ENCODE measurements around the gene ATL2. TPM values are rescaled to one million over a fixed set of nuclear protein-coding genes. Genes with fewer than 3 reads are reported as not detected.

The ATL2 gene
- total and polyA plus RNA-seq, 2 donors (not counting 1 experiment from before 2014, with no cell fraction given): 21.1 to 69.0 TPM

GRCh38 chr2:38419499-38419898 lies 42.4 kb upstream of the ATL2 start:
- Mint-ChIP-seq H3K4me3 (no peak overlapping the region), H3K27ac (no peak overlapping the region), H3K4me1 (no peaks in the 10 kb centered on the region), H3K9me3 (ENCODE audit: insufficient read depth) (no peaks in the 10 kb centered on the region), H3K27me3 (peaks cover 22% of the 10 kb centered on the region)
- TF ChIP-seq, protein P1, sequence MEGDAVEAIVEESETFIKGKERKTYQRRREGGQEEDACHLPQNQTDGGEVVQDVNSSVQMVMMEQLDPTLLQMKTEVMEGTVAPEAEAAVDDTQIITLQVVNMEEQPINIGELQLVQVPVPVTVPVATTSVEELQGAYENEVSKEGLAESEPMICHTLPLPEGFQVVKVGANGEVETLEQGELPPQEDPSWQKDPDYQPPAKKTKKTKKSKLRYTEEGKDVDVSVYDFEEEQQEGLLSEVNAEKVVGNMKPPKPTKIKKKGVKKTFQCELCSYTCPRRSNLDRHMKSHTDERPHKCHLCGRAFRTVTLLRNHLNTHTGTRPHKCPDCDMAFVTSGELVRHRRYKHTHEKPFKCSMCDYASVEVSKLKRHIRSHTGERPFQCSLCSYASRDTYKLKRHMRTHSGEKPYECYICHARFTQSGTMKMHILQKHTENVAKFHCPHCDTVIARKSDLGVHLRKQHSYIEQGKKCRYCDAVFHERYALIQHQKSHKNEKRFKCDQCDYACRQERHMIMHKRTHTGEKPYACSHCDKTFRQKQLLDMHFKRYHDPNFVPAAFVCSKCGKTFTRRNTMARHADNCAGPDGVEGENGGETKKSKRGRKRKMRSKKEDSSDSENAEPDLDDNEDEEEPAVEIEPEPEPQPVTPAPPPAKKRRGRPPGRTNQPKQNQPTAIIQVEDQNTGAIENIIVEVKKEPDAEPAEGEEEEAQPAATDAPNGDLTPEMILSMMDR (IDR thresholded peaks at IDR 0.05): no peak
- TF ChIP-seq EZH2 (IDR thresholded peaks at IDR 0.05; ENCODE audit: borderline replicate concordance, insufficient read depth, low read depth, low read length, poor library complexity, severe bottlenecking): no peak
- WGBS (ENCODE audit: insufficient coverage): 83% methylated on average over 2 of the region's 5 CpGs
- Histone ChIP-seq H3K79me2 (ENCODE audit: control insufficient read depth, insufficient read depth, low read length) (no peaks in the 10 kb centered on the region), H3K9ac (ENCODE audit: low read length) (no peak overlapping the region), H3K36me3 (replicated peaks in 1 of 2; ENCODE audit: control extremely low read depth in 1 of 2, control insufficient read depth in 1 of 2, extremely low read depth in 1 of 2, insufficient read depth in 2 of 2, low read length in 1 of 2) (no peaks in the 10 kb centered on the region), H3K27me3 (replicated peaks in 1 of 4; ENCODE audit: control extremely low read depth in 1 of 4, control insufficient read depth in 3 of 4, insufficient read depth in 4 of 4, low read length in 3 of 4) (peaks cover 0 to 5% (median 1%) of the 10 kb centered on the region in 4 experiments), H3K4me2 (replicated peaks; ENCODE audit: low read depth, low read length, poor library complexity, severe bottlenecking) (no peak overlapping the region), H3K4me1 (ENCODE audit: control insufficient read depth in 2 of 2, insufficient read depth in 2 of 2, low read length in 2 of 2) (no peaks in the 10 kb centered on the region), H3K9me3 (ENCODE audit: control extremely low read depth in 1 of 3, control insufficient read depth in 2 of 3, insufficient read depth in 1 of 3, low read length in 2 of 3) (peaks cover 0 to 1% (median 0%) of the 10 kb centered on the region in 3 donors), H3K4me3 (ENCODE audit: control extremely low read depth in 1 of 5, extremely low read depth in 1 of 5, insufficient read depth in 1 of 5, low read depth in 2 of 5, low read length in 4 of 5) (no peak overlapping the region), H3K27ac (ENCODE audit: low read length in 2 of 2) (no peak overlapping the region), H4K20me1 (ENCODE audit: control insufficient read depth, insufficient read depth, low read length, poor library complexity, severe bottlenecking) (no peaks in the 10 kb centered on the region), H2AFZ (ENCODE audit: insufficient read depth, low read depth, low read length, poor library complexity, severe bottlenecking) (no peak overlapping the region)
- DNase-seq (no peak), ATAC-seq (ENCODE audit: low read depth) (no peak)
- CTCF ChIA-PET: no interaction called here
- intact Hi-C loops (cut with micrococcal nuclease): no loop called here
- POLR2A ChIA-PET: interaction anchor here (0.6 kb wide), 1 partner anchor 23 kb away, joined by 4 read pairs; no protein-coding TSS in a partner anchor

- H3K27me3 Mint-ChIP-seq: peaks cover 22% of the 10 kb centered on the region
- TF ChIP-seq, protein P1 (IDR thresholded peaks at IDR 0.05): no peak
- TF ChIP-seq EZH2 (IDR thresholded peaks at IDR 0.05; ENCODE audit: borderline replicate concordance, insufficient read depth, low read depth, low read length, poor library complexity, severe bottlenecking): no peak
- Histone ChIP-seq H3K36me3 (replicated peaks in 1 of 2; ENCODE audit: control extremely low read depth in 1 of 2, control insufficient read depth in 1 of 2, extremely low read depth in 1 of 2, insufficient read depth in 2 of 2, low read length in 1 of 2) (no peaks in the 10 kb centered on the region), H3K4me3 (ENCODE audit: control extremely low read depth in 1 of 5, extremely low read depth in 1 of 5, insufficient read depth in 1 of 5, low read depth in 2 of 5, low read length in 4 of 5) (no peak overlapping the region), H3K79me2 (ENCODE audit: control insufficient read depth, insufficient read depth, low read length) (no peaks in the 10 kb centered on the region), H3K4me2 (replicated peaks; ENCODE audit: low read depth, low read length, poor library complexity, severe bottlenecking) (no peak overlapping the region), H3K9ac (ENCODE audit: low read length) (no peak overlapping the region), H3K9me3 (ENCODE audit: control extremely low read depth in 1 of 3, control insufficient read depth in 2 of 3, insufficient read depth in 1 of 3, low read length in 2 of 3) (peaks cover 0 to 1% (median 1%) of the 10 kb centered on the region in 3 donors), H3K27me3 (replicated peaks in 1 of 4; ENCODE audit: control extremely low read depth in 1 of 4, control insufficient read depth in 3 of 4, insufficient read depth in 4 of 4, low read length in 3 of 4) (peaks cover 0 to 5% (median 1%) of the 10 kb centered on the region in 4 experiments), H3K27ac (ENCODE audit: low read length in 2 of 2) (no peak overlapping the region), H2AFZ (ENCODE audit: insufficient read depth, low read depth, low read length, poor library complexity, severe bottlenecking) (no peak overlapping the region), H3K4me1 (ENCODE audit: control insufficient read depth in 2 of 2, insufficient read depth in 2 of 2, low read length in 2 of 2) (no peaks in the 10 kb centered on the region), H4K20me1 (ENCODE audit: control insufficient read depth, insufficient read depth, low read length, poor library complexity, severe bottlenecking) (no peaks in the 10 kb centered on the region)
- DNase-seq (no peak), ATAC-seq (ENCODE audit: low read depth) (no peak)
- ChIA-PET CTCF (no interaction called here), POLR2A (no interaction called here)
- H3K4me3 Mint-ChIP-seq: no peak overlapping the region
- no peak overlapping the region for H3K27ac Mint-ChIP-seq
- H3K9me3 Mint-ChIP-seq (ENCODE audit: insufficient read depth): no peaks in the 10 kb centered on the region
- 93% methylated on average over 1 of the region's 2 CpGs for WGBS (ENCODE audit: insufficient coverage)
- no peaks in the 10 kb centered on the region for H3K4me1 Mint-ChIP-seq
- intact Hi-C loops (cut with micrococcal nuclease): no loop called here
Measured at GRCh38 chr2:38418735-38419134, 41.7 kb upstream of the ATL2 start.
